ENCODE data around the gene GOSR1.
"Not testable (repeated sequence)": the region's sequence is repeated elsewhere in the genome, so short reads cannot be mapped to it uniquely, and the experiment has no call there.

Gene GOSR1

DNA sequence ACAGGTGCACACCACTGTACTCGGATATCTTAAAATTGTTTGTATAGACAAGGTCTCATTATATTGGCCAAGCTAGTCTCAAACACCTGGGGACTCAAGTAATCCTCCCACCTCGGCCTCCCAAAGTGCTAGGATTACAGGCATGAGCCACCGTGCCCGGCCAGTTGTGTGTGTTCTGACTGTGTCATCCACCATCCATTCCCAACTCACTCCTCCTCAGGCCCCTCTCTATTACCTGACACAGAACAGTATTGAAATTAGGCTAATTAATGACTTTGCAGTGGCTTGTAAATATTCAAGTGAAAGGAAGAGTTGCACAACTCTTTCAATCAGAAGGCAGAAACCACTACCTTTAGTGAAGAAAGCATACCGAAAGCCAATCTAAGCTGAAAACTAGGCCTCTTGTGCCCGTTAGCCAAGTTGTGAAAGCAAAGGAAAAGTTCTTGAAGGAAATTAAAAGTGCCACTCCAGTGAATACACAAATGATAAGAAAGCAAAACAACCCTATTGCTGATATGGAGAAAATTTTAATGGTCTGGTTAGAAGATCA, 28.7 kb downstream of the GOSR1 start:
- no peak for DNase-seq (ENCODE audit: low spot score)

- DNase-seq (ENCODE audit: low spot score), result no peak
These were observed 29.3 kb downstream of the GOSR1 start for GRCh38 chr17:30506481-30506880.

DNA sequence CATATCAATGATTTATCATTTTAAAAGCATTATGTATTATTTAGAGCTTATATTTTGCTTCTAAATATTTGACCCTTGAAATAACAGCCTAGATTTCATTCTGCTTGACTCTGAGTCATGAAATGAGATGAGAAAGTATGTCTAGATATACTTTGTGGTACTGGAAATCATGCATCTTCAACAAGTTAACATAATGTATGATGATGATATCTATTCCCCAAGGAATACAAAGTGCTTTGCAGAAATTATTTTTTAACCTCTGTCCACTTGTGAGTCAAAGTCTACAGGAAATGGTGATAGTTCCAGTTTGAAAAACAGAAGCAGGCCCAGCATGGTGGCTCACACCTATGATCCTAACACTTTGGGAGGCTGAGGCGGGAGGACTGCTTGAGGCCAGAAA, 36.1 kb downstream of the GOSR1 start:
- DNase-seq (ENCODE audit: low spot score), result peak; percentile 75

DNA sequence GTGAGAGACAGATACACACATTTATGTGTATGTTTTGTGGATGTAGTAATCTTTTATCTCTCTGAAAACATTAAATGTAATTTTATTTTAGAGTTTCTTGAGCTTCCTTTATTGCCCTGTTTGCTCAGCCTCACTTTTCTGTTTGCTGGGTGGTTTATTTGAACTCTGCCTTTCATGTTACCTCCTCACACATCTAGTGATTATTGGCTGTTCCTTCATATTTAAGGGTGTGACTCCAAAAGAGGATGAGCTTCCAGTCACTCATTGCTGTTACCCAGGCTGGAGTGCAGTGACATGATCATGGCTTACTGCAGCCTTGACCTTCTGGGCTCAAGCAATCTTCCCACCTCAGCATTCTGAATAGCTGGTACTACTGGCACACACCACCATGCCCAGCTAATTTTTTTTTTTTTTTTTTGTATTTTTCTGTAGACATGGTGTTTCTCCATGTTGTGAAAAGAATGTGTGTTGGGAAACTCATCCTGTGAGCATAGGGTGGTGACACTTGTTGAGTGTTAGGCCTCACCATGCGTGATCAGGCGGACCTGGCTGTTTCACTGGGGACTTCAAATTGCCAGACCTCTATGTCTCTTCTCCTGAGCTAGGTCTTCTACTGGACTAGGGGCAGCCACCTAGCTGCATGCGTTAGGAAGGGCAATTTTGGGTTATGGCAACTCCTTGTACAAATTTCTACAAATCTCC, 37.8 kb downstream of the GOSR1 start:
- no peak for DNase-seq (ENCODE audit: low spot score)

DNA sequence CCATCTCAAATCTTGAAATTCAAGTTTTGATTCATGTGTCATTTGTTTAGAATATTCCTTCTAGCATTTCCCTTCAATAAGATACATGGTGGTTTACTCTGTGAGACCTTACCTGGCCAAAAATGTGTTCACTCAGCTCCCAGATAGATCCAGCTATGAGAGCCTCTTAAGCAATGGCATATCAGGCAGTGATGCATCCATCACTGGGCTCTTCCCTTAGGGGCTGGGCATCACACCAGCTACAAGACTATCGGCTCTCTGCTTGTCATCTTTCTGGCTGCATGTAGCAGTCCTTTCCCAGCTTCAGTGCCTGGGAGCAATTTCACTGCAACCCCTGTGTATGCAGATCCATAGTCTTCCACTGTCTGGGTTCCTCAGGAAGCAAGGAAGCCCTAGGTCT, 40.6 kb downstream of the GOSR1 start:
- no peak for DNase-seq (ENCODE audit: low spot score)

- no peak for DNase-seq (ENCODE audit: low spot score)
These were observed 42.0 kb downstream of the GOSR1 start for GRCh38 chr17:30519166-30519565.

DNA sequence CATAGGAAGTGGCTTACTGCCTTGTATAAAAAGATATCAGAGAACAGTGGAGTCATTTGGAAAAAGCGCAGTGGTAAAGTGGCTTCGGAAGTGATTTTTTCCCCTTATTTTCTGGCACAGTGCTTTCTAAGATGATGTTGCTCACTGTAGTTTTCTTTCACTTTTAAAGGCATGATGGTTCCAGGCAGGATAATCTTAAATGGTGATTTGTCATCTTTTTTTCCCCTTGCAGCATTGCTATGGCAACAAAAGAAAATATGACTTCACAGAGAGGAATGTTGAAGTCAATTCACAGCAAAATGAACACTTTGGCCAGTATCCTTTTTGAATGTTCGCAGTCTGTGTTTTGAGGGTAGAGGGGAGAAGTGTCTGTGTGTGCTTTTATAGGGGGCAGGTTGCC, 42.5 kb downstream of the GOSR1 start:
- peak; percentile 71 for DNase-seq (ENCODE audit: low spot score)

GRCh38 chr17:30520436-30520835, 43.2 kb downstream of the GOSR1 start:
- DNase-seq (ENCODE audit: low spot score), result peak; percentile 62

- DNase-seq (ENCODE audit: low spot score), result no peak
These were observed 43.7 kb downstream of the GOSR1 start for GRCh38 chr17:30520882-30521281.

DNA sequence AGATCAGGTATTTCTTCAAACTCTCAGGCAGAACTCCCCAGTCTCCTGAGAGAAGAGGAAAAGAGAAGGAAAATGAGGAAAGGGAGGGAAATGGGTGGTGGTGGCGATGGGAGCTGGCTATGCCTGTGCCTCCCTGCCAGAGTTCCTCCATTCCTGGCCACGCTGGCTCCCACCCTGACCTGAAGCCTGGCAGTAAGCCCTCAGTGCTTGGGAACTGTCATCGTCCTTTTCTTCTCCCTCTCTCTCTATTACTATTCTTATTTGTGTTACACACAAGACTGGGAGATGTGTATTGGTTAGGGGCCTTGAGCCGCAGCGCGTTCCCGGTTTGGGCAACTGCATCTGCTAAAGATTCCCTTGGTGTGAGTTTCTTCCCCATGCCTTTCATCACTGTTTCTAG, 44.6 kb downstream of the GOSR1 start:
- DNase-seq (ENCODE audit: low spot score), result no peak

DNA sequence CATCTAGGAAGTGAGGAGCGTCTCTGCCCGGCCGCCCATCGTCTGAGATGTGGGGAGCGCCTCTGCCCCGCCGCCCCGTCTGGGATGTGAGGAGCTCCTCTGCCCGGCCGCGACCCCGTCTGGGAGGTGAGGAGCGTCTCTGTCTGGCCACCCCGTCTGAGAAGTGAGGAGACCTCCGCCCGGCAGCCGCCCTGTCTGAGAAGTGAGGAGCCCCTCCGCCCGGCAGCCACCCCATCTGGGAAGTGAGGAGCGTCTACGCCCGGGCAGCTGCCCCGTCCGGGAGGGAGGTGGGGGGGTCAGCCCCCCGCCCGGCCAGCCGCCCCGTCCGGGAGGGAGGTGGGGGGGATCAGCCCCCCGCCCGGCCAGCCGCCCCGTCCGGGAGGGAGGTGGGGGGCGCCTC, 46.0 kb downstream of the GOSR1 start:
- DNase-seq (ENCODE audit: low spot score), result not testable (repeated sequence)

- DNase-seq (ENCODE audit: low spot score), result peak; percentile 34
These were observed 47.6 kb downstream of the GOSR1 start for GRCh38 chr17:30524847-30525246.

GRCh38 chr17:30526401-30526800, 49.2 kb downstream of the GOSR1 start:
- DNase-seq (ENCODE audit: low spot score), result no peak

DNA sequence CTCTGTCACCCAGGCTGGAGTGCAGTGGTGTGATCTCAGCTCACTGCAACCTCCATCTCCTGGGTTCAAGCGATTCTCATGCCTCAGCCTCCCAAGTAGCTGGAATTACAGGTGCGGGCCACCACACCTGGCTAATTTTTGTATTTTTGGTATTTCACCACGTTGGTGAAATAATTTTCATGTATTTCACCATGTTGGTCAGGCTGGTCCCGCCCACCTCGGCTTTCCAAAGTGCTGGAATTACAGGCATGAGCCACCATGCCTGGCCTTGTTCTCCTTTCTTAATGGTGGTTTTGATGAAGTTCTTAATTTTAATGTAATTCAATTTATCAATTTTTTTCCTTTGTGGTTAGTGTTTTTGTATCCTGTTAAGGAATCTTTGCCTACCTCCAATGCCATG, 51.5 kb downstream of the GOSR1 start:
- not testable (repeated sequence) for DNase-seq (ENCODE audit: low spot score)

GRCh38 chr17:30530346-30531025, 53.3 kb downstream of the GOSR1 start:
- peak; percentile 76 for DNase-seq (ENCODE audit: low spot score)

DNA sequence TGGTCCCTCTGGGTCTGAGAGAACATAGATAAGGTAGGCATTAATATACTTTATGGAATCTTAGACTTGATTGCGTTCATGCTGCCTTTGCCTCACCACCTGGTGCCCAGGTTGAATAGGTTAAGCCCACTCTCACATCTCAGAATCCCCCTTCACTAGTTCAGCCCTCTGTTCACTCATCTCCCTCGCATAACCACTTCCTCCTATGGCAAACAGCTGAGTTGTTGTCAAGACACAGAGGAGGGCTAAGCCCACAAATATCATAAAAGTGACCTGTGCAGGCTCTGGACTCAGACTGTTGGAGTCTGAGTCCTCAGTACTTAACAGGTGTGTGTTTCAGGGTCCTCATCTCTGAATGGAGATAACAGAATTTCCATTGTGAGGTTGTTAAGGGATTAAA, 55.7 kb downstream of the GOSR1 start:
- DNase-seq (ENCODE audit: low spot score), result no peak

- no peak for DNase-seq (ENCODE audit: low spot score)
These were observed 57.1 kb downstream of the GOSR1 start for GRCh38 chr17:30534298-30534697.

GRCh38 chr17:30534938-30535921, 58.0 kb downstream of the GOSR1 start:
- DNase-seq (ENCODE audit: low spot score), result no peak

- DNase-seq (ENCODE audit: low spot score), result not testable (repeated sequence)
These were observed 59.6 kb downstream of the GOSR1 start for GRCh38 chr17:30536846-30537245.

DNA sequence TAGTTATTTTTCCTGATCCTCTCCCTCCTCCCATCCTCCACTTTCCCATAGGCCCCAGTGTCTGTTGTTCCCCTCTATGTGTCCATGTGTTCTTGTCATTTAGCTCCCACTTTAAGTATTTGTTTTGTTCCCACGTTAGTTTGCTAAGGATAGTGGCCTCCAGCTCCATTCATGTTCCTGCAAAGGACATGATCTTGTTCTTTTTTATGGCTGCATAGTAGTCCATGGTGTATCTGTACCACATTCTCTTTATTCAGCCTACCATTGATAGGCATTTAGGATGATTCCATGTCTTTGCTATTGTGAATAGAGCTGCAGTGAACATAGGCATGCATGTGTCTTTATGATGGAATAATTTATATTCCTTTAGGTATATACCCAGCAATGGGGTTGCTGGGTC, 60.5 kb downstream of the GOSR1 start:
- not testable (repeated sequence) for DNase-seq (ENCODE audit: low spot score)

DNA sequence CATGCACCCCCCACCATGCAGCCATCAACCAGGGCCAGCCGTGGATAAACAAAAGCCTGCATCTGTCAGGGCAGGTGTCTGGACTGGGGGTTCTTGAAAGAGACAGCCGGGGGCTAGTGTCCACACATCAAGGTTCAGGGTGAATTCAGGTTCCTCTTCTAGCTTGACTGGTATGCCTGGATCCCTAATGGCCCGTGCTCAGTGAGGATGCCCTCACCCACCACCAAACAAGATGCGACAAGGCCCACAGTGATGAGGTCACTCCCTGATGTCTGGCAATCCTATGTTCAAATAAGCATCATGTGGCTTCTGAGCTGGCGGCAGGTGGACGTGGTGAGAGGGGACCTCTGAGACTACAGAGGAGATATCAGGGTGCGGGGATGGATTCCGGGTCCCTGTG, 64.6 kb downstream of the GOSR1 start:
- DNase-seq (ENCODE audit: low spot score), result no peak

GRCh38 chr17:30543456-30543855, 66.2 kb downstream of the GOSR1 start:
- no peak for DNase-seq (ENCODE audit: low spot score)
